ENCODE measurements around the gene GGTA1. TPM values are rescaled to one million over a fixed set of nuclear protein-coding genes. Genes with fewer than 3 reads are reported as not detected.

The GGTA1 gene
- total and polyA plus RNA-seq, 5 donors = 12.3 to 42.5 (median 24.2) TPM

GRCh38 chr9:121483473-121484031 is 16.1 kb downstream of the GGTA1 start:
- no peak for ATAC-seq
- Histone ChIP-seq H3K9me3 (ENCODE audit: control insufficient read depth, low read length) (no peaks in the 10 kb centered on the region), H3K4me3 (ENCODE audit: low read length) (no peak overlapping the region), H3K4me1 (ENCODE audit: control insufficient read depth, insufficient read depth, low read length) (peaks cover 29% of the 10 kb centered on the region), H3K27ac (ENCODE audit: low read length) (peak overlapping the region; percentile 64), H3K27me3 (ENCODE audit: control insufficient read depth, insufficient read depth) (no peaks in the 10 kb centered on the region)
- 76% methylated on average over 7 of the region's 7 CpGs for WGBS
- intact Hi-C loops (cut with DNase I) = no loop called here
- no peak for DNase-seq

GRCh38 chr9:121483049-121483448 is 16.6 kb downstream of the GGTA1 start:
- intact Hi-C loops (cut with DNase I) = no loop called here
- WGBS = 46% methylated on average over 5 of the region's 5 CpGs
- no peak for DNase-seq
- H3K9me3 ChIP-seq (ENCODE audit: control insufficient read depth, low read length) = no peaks in the 10 kb centered on the region
- peak overlapping the region; percentile 64 for H3K27ac ChIP-seq (ENCODE audit: low read length)
- no peak overlapping the region for H3K4me3 ChIP-seq (ENCODE audit: low read length)
- H3K4me1 ChIP-seq (ENCODE audit: control insufficient read depth, insufficient read depth, low read length) = peaks cover 32% of the 10 kb centered on the region
- no peaks in the 10 kb centered on the region for H3K27me3 ChIP-seq (ENCODE audit: control insufficient read depth, insufficient read depth)
- peak; percentile 8 to 50 for ATAC-seq

- intact Hi-C loops (cut with DNase I) = loop anchor here in 2 of 4 donors (10.0 kb wide), 1 partner anchor 56 kb away; no protein-coding TSS in a partner anchor
- peak overlapping the region; percentile 82 for H3K27ac ChIP-seq (ENCODE audit: low read length)
- DNase-seq (peak; percentile 63 to 90 (median 67)), ATAC-seq (peak; percentile 77 to 82)
- peaks cover 28% of the 10 kb centered on the region for H3K4me1 ChIP-seq (ENCODE audit: control insufficient read depth, insufficient read depth, low read length)
- H3K4me3 ChIP-seq (ENCODE audit: low read length) = no peak overlapping the region
- H3K27me3 ChIP-seq (ENCODE audit: control insufficient read depth, insufficient read depth) = no peaks in the 10 kb centered on the region
- H3K9me3 ChIP-seq (ENCODE audit: control insufficient read depth, low read length) = no peaks in the 10 kb centered on the region
- WGBS = 24% methylated on average over 8 of the region's 8 CpGs
Observed at GRCh38 chr9:121478816-121479676, 20.6 kb downstream of the GGTA1 start.

- Histone ChIP-seq H3K4me1 (ENCODE audit: control insufficient read depth, insufficient read depth, low read length) (peaks cover 26% of the 10 kb centered on the region), H3K27me3 (ENCODE audit: control insufficient read depth, insufficient read depth) (no peaks in the 10 kb centered on the region), H3K4me3 (ENCODE audit: low read length) (no peak overlapping the region), H3K27ac (ENCODE audit: low read length) (no peak overlapping the region), H3K9me3 (ENCODE audit: control insufficient read depth, low read length) (no peaks in the 10 kb centered on the region)
- DNase-seq (no peak), ATAC-seq (no peak)
- 65% methylated on average over 5 of the region's 5 CpGs for WGBS
- intact Hi-C loops (cut with DNase I) = loop anchor here in 2 of 4 donors (10.0 kb wide), 1 partner anchor 59 kb away; no protein-coding TSS in a partner anchor
Observed at GRCh38 chr9:121476156-121476555, 23.5 kb downstream of the GGTA1 start.

- peak; percentile 48 to 64 for ATAC-seq
- no peaks in the 10 kb centered on the region for H3K9me3 ChIP-seq (ENCODE audit: control insufficient read depth, low read length)
- 63% methylated on average over 10 of the region's 10 CpGs for WGBS
- H3K4me1 ChIP-seq (ENCODE audit: control insufficient read depth, insufficient read depth, low read length) = peaks cover 22% of the 10 kb centered on the region
- H3K27ac ChIP-seq (ENCODE audit: low read length) = peak overlapping the region; percentile 83
- no peaks in the 10 kb centered on the region for H3K27me3 ChIP-seq (ENCODE audit: control insufficient read depth, insufficient read depth)
- no peak for DNase-seq
- H3K4me3 ChIP-seq (ENCODE audit: low read length) = no peak overlapping the region
- intact Hi-C loops (cut with DNase I) = loop anchor here in 2 of 4 donors (10.0 kb wide), 1 partner anchor 60 kb away; no protein-coding TSS in a partner anchor
Observed at GRCh38 chr9:121474231-121474947, 25.3 kb downstream of the GGTA1 start.

- Histone ChIP-seq H3K4me3 (ENCODE audit: low read length) (no peak overlapping the region), H3K27ac (ENCODE audit: low read length) (peak overlapping the region; percentile 48), H3K9me3 (ENCODE audit: control insufficient read depth, low read length) (no peaks in the 10 kb centered on the region), H3K4me1 (ENCODE audit: control insufficient read depth, insufficient read depth, low read length) (peaks cover 17% of the 10 kb centered on the region), H3K27me3 (ENCODE audit: control insufficient read depth, insufficient read depth) (no peaks in the 10 kb centered on the region)
- 27% methylated on average over 6 of the region's 6 CpGs for WGBS
- ATAC-seq (peak in 1 of 2 donors; percentile 17), DNase-seq (peak; percentile 27 to 79 (median 69))
- intact Hi-C loops (cut with DNase I) = loop anchor here in 2 of 4 donors (10.0 kb wide), 1 partner anchor 62 kb away; no protein-coding TSS in a partner anchor
Observed at GRCh38 chr9:121473229-121473628, 26.4 kb downstream of the GGTA1 start.

GRCh38 chr9:121472446-121472845 is 27.2 kb downstream of the GGTA1 start:
- no peak for DNase-seq
- H3K9me3 ChIP-seq (ENCODE audit: control insufficient read depth, low read length) = no peaks in the 10 kb centered on the region
- H3K4me1 ChIP-seq (ENCODE audit: control insufficient read depth, insufficient read depth, low read length) = peaks cover 13% of the 10 kb centered on the region
- intact Hi-C loops (cut with DNase I) = loop anchor here in 2 of 4 donors (10.0 kb wide), 1 partner anchor 62 kb away; no protein-coding TSS in a partner anchor
- H3K27ac ChIP-seq (ENCODE audit: low read length) = peak overlapping the region; percentile 13
- ATAC-seq = no peak
- WGBS = 91% methylated on average over 5 of the region's 5 CpGs
- H3K4me3 ChIP-seq (ENCODE audit: low read length) = no peak overlapping the region
- H3K27me3 ChIP-seq (ENCODE audit: control insufficient read depth, insufficient read depth) = no peaks in the 10 kb centered on the region

GRCh38 chr9:121466142-121466541 is 33.5 kb downstream of the GGTA1 start:
- DNase-seq (no peak), ATAC-seq (no peak)
- Histone ChIP-seq H3K27me3 (ENCODE audit: control insufficient read depth, insufficient read depth) (no peaks in the 10 kb centered on the region), H3K9me3 (ENCODE audit: control insufficient read depth, low read length) (no peaks in the 10 kb centered on the region), H3K27ac (ENCODE audit: low read length) (no peak overlapping the region), H3K4me3 (ENCODE audit: low read length) (no peak overlapping the region), H3K4me1 (ENCODE audit: control insufficient read depth, insufficient read depth, low read length) (peaks cover 6% of the 10 kb centered on the region)
- 89% methylated on average over 1 of the region's 1 CpG for WGBS
- intact Hi-C loops (cut with DNase I) = no loop called here

- ATAC-seq = peak in 1 of 2 donors; percentile 60
- H3K9me3 ChIP-seq (ENCODE audit: control insufficient read depth, low read length) = no peaks in the 10 kb centered on the region
- intact Hi-C loops (cut with DNase I) = loop anchor here in 1 of 4 donors (5.0 kb wide), 1 partner anchor 32 kb away; the partner anchor contains the start of gene GGTA1
- peak overlapping the region; percentile 50 for H3K27ac ChIP-seq (ENCODE audit: low read length)
- WGBS = 44% methylated on average over 4 of the region's 4 CpGs
- peak in 1 of 3 donors; percentile 68 for DNase-seq
- no peaks in the 10 kb centered on the region for H3K27me3 ChIP-seq (ENCODE audit: control insufficient read depth, insufficient read depth)
- no peak overlapping the region for H3K4me3 ChIP-seq (ENCODE audit: low read length)
- peaks cover 6% of the 10 kb centered on the region for H3K4me1 ChIP-seq (ENCODE audit: control insufficient read depth, insufficient read depth, low read length)
Observed at GRCh38 chr9:121464968-121465367, 34.7 kb downstream of the GGTA1 start.

GRCh38 chr9:121463026-121463807 is 36.4 kb downstream of the GGTA1 start:
- peak; percentile 70 to 90 (median 88) for DNase-seq
- Histone ChIP-seq H3K27ac (ENCODE audit: low read length) (peak overlapping the region; percentile 8), H3K27me3 (ENCODE audit: control insufficient read depth, insufficient read depth) (no peaks in the 10 kb centered on the region), H3K4me3 (ENCODE audit: low read length) (no peak overlapping the region), H3K4me1 (ENCODE audit: control insufficient read depth, insufficient read depth, low read length) (peaks cover 6% of the 10 kb centered on the region), H3K9me3 (ENCODE audit: control insufficient read depth, low read length) (no peaks in the 10 kb centered on the region)
- ATAC-seq = peak; percentile 81 to 91
- intact Hi-C loops (cut with DNase I) = loop anchor here in 1 of 4 donors (5.0 kb wide), 1 partner anchor 34 kb away; the partner anchor contains the start of gene GGTA1
- WGBS = 26% methylated on average over 10 of the region's 10 CpGs

Data from right cardiac atrium (tissue), 5 donors.